DOHH2 (cell line): ENCODE data around the gene SPATA18.
"Not testable (repeated sequence)": the region's sequence is repeated elsewhere in the genome, so short reads cannot be mapped to it uniquely, and the experiment has no call there.

Experiments used
- CTCF ChIP-seq: fragments of 200-600 bp; sonication (generic); IDR thresholded peaks from one replicate; pipeline ENCODE4 v1.5.1; 2014; ENCODE audit warnings: antibody characterized with exemption, mild to moderate bottlenecking, low read depth, low read length; ENCODE audit not compliant: poor library complexity, severe bottlenecking
- EZH2phosphoT487 ChIP-seq: fragments of 200-600 bp; sonication (generic); IDR thresholded peaks from 2 replicates; pipeline ENCODE4 v1.6.1; 2017; ENCODE audit warnings: borderline replicate concordance, mild to moderate bottlenecking, antibody characterized with exemption, low read length, moderate library complexity, mixed read lengths

- not testable (repeated sequence) for TF ChIP-seq CTCF, EZH2phosphoT487
These were observed 86.0 kb downstream of the SPATA18 start for GRCh38 chr4:52137152-52137551.
